Calu3 (cell line): ENCODE data around the gene FARS2. TPM values are rescaled to one million over a fixed set of nuclear protein-coding genes. Genes with fewer than 3 reads are reported as not detected.

Experiments
- BruUV-seq: library from RNA; stranded (reverse); fragments of 400-500 nt; replicated peaks from 2 replicates; lab custom pipeline; 2021; lab: Mats Ljungman, UMichigan
- CTCF ChIA-PET: fragments of 300-600 bp; sonication (Branson Sonifier 250); formaldehyde crosslinking; loops from one replicate; lab custom pipeline; 2022; ENCODE audit warnings: antibody characterized with exemption; lab: Charles Lee
- DNase-seq: peaks from one replicate; pipeline ENCODE4 v3.0.0; 2022
- H3K27ac Mint-ChIP-seq: one replicate; pipeline ENCODE4 v1.8.0; 2022; ENCODE audit warnings: mixed read lengths; ENCODE audit not compliant: unreplicated experiment
- H3K27me3 Mint-ChIP-seq: one replicate; pipeline ENCODE4 v1.8.0; 2022; ENCODE audit warnings: mixed read lengths; ENCODE audit not compliant: unreplicated experiment
- H3K36me3 Mint-ChIP-seq: one replicate; pipeline ENCODE4 v1.8.0; 2022; ENCODE audit warnings: mild to moderate bottlenecking, moderate library complexity, mixed read lengths; ENCODE audit not compliant: insufficient read depth, unreplicated experiment
- H3K4me1 Mint-ChIP-seq: one replicate; pipeline ENCODE4 v1.8.0; 2022; ENCODE audit warnings: mild to moderate bottlenecking, low read depth, mixed read lengths; ENCODE audit not compliant: unreplicated experiment
- H3K4me3 Mint-ChIP-seq: one replicate; pipeline ENCODE4 v1.8.0; 2022; ENCODE audit warnings: mild to moderate bottlenecking, low read depth, moderate library complexity, mixed read lengths; ENCODE audit not compliant: unreplicated experiment
- H3K9me3 Mint-ChIP-seq: one replicate; pipeline ENCODE4 v1.8.0; 2022; ENCODE audit warnings: low read depth, mixed read lengths; ENCODE audit not compliant: unreplicated experiment
- intact Hi-C: fragments of 100-400 bp; cut with micrococcal nuclease; formaldehyde crosslinking; loops from one replicate; pipeline ENCODE4 v1.10.0; 2022; ENCODE audit not compliant: unreplicated experiment
- total RNA-seq: library from RNA; stranded (reverse); gene quantifications from 2 replicates; pipeline ENCODE4 v1.2.3, GENCODE V29; 2022
- TF ChIP-seq, protein P1 (sequence below): fragments of 200-600 bp; IDR thresholded peaks from one replicate; pipeline ENCODE4 v1.8.0; 2022; ENCODE audit warnings: antibody characterized with exemption; ENCODE audit not compliant: unreplicated experiment

The FARS2 gene
- total RNA-seq, 1 experiment from 2014 or later: 13.4 TPM

DNA sequence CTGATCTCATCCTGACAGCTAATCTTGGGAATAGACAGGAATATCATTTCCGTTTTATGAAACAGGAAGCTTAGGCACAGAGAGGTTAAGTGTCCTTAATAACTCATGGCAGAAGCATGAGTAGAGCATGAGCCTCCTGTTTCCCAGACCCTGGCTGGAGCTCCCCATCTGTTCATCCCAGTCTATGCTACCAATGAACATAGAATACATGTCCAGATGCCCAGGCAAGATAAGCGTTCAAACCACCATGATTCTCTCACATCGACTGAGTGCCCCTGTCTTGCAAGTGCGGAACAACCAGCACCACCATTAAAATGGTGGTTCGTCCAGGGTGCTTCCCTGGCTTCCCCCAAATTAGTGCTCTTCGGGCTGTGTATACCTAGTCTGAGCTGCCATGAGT is 217.1 kb downstream of the FARS2 start:
- H3K27ac Mint-ChIP-seq: no peak overlapping the region
- no peaks in the 10 kb centered on the region for H3K4me1 Mint-ChIP-seq
- peaks cover 2% of the 10 kb centered on the region for H3K9me3 Mint-ChIP-seq
- H3K36me3 Mint-ChIP-seq: no peaks in the 10 kb centered on the region
- no peak for DNase-seq
- H3K4me3 Mint-ChIP-seq: no peak overlapping the region
- no TSS peak for BruUV-seq
- intact Hi-C loops: no loop called here
- H3K27me3 Mint-ChIP-seq: no peaks in the 10 kb centered on the region
- TF ChIP-seq, protein P1, sequence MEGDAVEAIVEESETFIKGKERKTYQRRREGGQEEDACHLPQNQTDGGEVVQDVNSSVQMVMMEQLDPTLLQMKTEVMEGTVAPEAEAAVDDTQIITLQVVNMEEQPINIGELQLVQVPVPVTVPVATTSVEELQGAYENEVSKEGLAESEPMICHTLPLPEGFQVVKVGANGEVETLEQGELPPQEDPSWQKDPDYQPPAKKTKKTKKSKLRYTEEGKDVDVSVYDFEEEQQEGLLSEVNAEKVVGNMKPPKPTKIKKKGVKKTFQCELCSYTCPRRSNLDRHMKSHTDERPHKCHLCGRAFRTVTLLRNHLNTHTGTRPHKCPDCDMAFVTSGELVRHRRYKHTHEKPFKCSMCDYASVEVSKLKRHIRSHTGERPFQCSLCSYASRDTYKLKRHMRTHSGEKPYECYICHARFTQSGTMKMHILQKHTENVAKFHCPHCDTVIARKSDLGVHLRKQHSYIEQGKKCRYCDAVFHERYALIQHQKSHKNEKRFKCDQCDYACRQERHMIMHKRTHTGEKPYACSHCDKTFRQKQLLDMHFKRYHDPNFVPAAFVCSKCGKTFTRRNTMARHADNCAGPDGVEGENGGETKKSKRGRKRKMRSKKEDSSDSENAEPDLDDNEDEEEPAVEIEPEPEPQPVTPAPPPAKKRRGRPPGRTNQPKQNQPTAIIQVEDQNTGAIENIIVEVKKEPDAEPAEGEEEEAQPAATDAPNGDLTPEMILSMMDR: no peak
- CTCF ChIA-PET: interaction anchor here (0.6 kb wide), 1 partner anchor 161 kb away, joined by 3 read pairs; no protein-coding TSS in a partner anchor

DNA sequence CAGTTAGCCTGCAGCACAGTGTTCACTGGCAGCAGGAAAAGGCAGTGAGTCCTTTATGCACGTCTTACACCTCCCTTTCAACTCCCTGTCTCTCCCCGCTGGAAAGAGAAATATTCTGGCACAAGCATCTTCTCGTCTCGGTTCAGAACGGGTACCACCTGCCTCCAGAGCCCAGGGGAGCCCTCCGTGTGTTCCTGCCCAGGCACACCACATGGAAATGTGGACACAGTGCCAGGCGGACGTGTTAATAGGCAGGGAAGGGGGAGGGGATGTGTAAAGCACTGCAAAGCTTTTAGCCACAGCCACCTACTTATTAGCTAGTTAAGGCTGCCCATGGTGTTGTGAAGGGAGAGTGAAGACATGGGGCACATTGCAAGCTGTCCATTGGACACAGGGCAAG is 219.7 kb downstream of the FARS2 start:
- CTCF ChIA-PET: no interaction called here
- no peak for DNase-seq
- no TSS peak for BruUV-seq
- intact Hi-C loops: no loop called here
- H3K27me3 Mint-ChIP-seq: no peaks in the 10 kb centered on the region
- TF ChIP-seq, protein P1: no peak
- peaks cover 2% of the 10 kb centered on the region for H3K9me3 Mint-ChIP-seq
- no peak overlapping the region for H3K4me3 Mint-ChIP-seq
- no peak overlapping the region for H3K27ac Mint-ChIP-seq
- H3K4me1 Mint-ChIP-seq: no peaks in the 10 kb centered on the region
- no peaks in the 10 kb centered on the region for H3K36me3 Mint-ChIP-seq

DNA sequence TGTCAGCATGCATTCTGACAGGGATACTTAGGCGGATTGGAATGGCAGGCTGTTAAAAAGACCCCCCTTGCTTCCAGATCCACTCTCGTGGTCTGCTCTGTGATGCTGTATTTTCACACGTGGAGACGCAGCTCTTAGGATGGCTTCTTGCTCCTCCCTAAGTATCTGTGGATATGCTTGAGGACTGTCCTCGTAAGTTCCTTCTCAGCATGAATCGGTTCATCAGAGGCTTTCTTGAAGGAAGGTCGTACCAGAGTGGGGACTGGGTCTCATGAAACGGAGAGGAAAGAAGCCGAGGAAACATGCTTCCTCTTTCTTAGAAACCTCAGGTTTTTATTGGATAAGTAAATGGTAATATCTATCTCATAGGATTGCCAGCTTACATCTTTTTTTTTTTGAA is 220.4 kb downstream of the FARS2 start:
- intact Hi-C loops: no loop called here
- H3K9me3 Mint-ChIP-seq: no peaks in the 10 kb centered on the region
- H3K27ac Mint-ChIP-seq: no peak overlapping the region
- H3K36me3 Mint-ChIP-seq: no peaks in the 10 kb centered on the region
- H3K4me1 Mint-ChIP-seq: no peaks in the 10 kb centered on the region
- no peak for DNase-seq
- no peaks in the 10 kb centered on the region for H3K27me3 Mint-ChIP-seq
- CTCF ChIA-PET: no interaction called here
- H3K4me3 Mint-ChIP-seq: no peak overlapping the region
- no TSS peak for BruUV-seq
- TF ChIP-seq, protein P1: no peak

DNA sequence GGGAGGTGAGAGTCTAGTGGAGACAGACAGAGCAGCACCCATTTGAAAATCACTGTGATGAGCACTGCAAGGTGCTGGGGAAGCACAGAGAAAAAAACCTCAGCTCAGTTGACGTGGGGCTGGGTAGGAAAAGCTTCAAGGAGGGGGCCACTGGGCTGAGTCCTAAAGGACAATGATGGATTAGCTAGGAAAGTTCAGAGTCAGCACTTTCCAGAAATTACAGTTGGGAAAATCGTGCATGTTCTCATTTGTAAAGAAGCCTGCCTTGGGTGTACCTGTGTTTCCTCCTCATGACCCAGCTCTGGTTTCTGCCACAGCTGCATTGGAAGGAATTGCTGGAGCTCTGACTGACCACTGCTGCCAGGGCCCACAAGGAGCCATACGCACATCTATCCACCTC is 221.3 kb downstream of the FARS2 start:
- TF ChIP-seq, protein P1: no peak
- no peak overlapping the region for H3K4me3 Mint-ChIP-seq
- CTCF ChIA-PET: no interaction called here
- no peaks in the 10 kb centered on the region for H3K27me3 Mint-ChIP-seq
- DNase-seq: no peak
- no peaks in the 10 kb centered on the region for H3K4me1 Mint-ChIP-seq
- intact Hi-C loops: no loop called here
- no peak overlapping the region for H3K27ac Mint-ChIP-seq
- BruUV-seq: no TSS peak
- H3K36me3 Mint-ChIP-seq: no peaks in the 10 kb centered on the region
- no peaks in the 10 kb centered on the region for H3K9me3 Mint-ChIP-seq

DNA sequence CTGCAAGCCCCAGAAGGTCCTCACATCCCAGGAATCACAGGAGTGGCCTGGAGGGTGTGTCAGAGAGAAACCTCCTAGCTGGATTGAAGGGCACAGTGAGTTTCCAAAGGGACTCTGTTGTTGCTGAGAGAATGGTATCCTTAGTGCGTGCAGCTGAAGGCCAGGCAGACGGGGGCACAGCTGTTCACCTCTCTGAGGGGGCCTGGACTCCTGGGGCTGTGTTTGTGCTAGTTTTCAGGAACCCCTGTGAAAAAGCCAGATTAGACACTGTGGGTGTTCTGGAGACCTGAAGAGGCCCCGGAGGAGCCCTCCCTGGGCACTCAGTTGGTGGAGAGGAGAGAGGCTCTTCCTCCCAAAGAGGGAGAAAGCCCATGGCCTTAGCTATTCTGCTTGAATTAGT is 223.4 kb downstream of the FARS2 start:
- TF ChIP-seq, protein P1: no peak
- no peaks in the 10 kb centered on the region for H3K36me3 Mint-ChIP-seq
- no TSS peak for BruUV-seq
- no peaks in the 10 kb centered on the region for H3K27me3 Mint-ChIP-seq
- H3K4me3 Mint-ChIP-seq: no peak overlapping the region
- H3K27ac Mint-ChIP-seq: no peak overlapping the region
- no peak for DNase-seq
- CTCF ChIA-PET: no interaction called here
- H3K4me1 Mint-ChIP-seq: no peaks in the 10 kb centered on the region
- no peaks in the 10 kb centered on the region for H3K9me3 Mint-ChIP-seq
- intact Hi-C loops: no loop called here
